ENCODE measurements around the gene FEM1B.

The FEM1B gene

GRCh38 chr15:68340726-68341671 is 63.5 kb downstream of the FEM1B start:
- H3K4me3 ChIP-seq (ENCODE audit: low read depth, low read length): no peak overlapping the region
- in situ Hi-C loops (cut with HindIII; ENCODE audit: low sequenced_read_pairs): no loop called here
- peak; percentile 56 for DNase-seq (ENCODE audit: low read depth, low spot score)
- TF ChIP-seq, protein P1, sequence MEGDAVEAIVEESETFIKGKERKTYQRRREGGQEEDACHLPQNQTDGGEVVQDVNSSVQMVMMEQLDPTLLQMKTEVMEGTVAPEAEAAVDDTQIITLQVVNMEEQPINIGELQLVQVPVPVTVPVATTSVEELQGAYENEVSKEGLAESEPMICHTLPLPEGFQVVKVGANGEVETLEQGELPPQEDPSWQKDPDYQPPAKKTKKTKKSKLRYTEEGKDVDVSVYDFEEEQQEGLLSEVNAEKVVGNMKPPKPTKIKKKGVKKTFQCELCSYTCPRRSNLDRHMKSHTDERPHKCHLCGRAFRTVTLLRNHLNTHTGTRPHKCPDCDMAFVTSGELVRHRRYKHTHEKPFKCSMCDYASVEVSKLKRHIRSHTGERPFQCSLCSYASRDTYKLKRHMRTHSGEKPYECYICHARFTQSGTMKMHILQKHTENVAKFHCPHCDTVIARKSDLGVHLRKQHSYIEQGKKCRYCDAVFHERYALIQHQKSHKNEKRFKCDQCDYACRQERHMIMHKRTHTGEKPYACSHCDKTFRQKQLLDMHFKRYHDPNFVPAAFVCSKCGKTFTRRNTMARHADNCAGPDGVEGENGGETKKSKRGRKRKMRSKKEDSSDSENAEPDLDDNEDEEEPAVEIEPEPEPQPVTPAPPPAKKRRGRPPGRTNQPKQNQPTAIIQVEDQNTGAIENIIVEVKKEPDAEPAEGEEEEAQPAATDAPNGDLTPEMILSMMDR (IDR thresholded peaks at IDR 0.05; ENCODE audit: low read depth, low read length): no peak

DNA sequence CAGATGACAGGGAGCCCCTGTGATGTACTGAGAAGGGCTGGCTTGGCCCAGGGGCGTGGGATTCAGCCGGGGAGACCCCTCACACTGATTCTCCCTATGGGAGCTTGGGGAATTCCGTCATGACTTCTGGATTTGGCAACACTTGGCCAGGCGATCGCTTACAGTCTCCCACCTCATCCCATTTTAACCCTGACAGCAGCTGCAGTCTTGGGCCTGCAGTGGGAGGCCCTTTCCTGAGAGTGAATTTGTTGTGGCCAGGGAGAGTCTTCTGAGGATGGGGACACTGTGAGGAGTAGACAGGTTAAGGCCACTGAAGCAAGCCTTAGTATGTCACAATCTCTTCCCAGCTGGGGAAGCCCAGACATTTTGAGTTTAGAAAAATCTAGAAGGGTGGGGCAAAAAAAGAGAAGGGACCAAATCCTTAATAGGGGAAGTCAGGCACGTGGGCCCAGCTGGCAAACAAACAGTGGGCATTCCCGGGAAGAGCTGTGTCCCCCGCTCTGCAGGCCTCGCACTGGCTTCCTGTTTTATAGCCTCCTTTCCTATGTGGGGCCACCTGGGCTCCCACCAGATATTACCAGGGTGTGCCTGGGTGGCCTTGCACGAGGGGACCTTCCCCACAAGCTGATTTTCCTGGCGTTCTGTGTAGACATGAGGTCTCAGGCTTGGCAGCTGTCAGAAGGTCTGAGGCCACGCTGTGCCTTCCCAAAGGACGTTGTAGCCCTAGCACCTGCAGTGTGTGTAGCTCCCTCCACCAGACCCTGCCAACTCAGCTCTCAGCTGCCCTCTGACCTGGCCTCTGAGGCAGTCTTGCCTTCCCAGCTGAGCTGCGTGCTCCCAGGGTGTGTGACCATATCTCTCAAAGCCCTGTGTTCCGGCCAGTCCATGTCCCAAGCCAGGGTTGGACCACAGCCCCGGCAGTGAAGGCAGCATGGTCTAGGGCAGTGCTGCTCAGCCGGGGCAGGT is 64.5 kb downstream of the FEM1B start:
- no peak overlapping the region for H3K4me3 ChIP-seq (ENCODE audit: low read depth, low read length)
- in situ Hi-C loops (cut with HindIII; ENCODE audit: low sequenced_read_pairs): no loop called here
- peak; percentile 35 for DNase-seq (ENCODE audit: low read depth, low spot score)
- TF ChIP-seq, protein P1 (IDR thresholded peaks at IDR 0.05; ENCODE audit: low read depth, low read length): no peak

DNA sequence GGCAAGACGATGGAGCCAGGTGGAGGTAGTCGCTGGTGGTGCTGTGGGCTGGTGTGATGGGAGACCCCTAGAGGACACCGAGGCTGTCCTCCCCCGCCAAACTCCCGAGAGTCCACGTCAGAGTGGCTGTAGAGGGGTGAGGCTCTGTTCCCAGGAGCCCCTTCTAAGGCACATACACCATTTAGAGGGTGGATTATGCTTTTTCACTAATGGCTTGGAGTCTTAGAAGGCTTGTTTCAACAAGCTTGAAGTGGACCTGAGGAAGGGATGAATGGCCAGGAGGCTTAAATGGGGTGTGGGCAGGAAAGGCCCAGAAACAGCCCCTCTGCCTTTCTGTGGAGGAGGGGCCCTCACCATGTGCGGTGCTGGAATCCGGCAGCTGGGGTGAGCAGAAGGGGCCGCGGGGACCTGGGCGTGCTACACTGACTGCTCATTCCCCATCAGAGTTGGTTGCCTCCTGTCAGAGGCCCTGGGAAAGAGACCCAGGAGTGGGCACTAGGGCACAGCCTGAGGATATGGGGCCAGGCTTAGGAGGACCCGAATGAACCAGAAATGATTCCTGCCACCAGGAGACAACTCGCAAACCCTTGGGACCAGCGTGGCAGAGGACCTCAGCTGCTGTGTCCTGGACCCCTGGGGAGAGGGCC is 66.2 kb downstream of the FEM1B start:
- DNase-seq (ENCODE audit: low read depth, low spot score): no peak
- in situ Hi-C loops (cut with HindIII; ENCODE audit: low sequenced_read_pairs): no loop called here
- no peak overlapping the region for H3K4me3 ChIP-seq (ENCODE audit: low read depth, low read length)
- TF ChIP-seq, protein P1 (IDR thresholded peaks at IDR 0.05; ENCODE audit: low read depth, low read length): no peak

GRCh38 chr15:68344600-68344999 is 67.1 kb downstream of the FEM1B start:
- in situ Hi-C loops (cut with HindIII; ENCODE audit: low sequenced_read_pairs): no loop called here
- TF ChIP-seq, protein P1 (IDR thresholded peaks at IDR 0.05; ENCODE audit: low read depth, low read length): no peak
- no peak overlapping the region for H3K4me3 ChIP-seq (ENCODE audit: low read depth, low read length)
- DNase-seq (ENCODE audit: low read depth, low spot score): no peak

Measured in astrocyte of the spinal cord (primary cell).